SW 1271 (cell line): ENCODE data around the gene QSOX1.
A peak's percentile ranks its signal among the peaks of the same experiment; 100 is the strongest.

ENCODE experiments used
- DNase-seq, 2 experiments: peaks; one replicate each; lab custom pipeline; 2025; lab: John Stamatoyannopoulos, UW

The QSOX1 gene

DNA sequence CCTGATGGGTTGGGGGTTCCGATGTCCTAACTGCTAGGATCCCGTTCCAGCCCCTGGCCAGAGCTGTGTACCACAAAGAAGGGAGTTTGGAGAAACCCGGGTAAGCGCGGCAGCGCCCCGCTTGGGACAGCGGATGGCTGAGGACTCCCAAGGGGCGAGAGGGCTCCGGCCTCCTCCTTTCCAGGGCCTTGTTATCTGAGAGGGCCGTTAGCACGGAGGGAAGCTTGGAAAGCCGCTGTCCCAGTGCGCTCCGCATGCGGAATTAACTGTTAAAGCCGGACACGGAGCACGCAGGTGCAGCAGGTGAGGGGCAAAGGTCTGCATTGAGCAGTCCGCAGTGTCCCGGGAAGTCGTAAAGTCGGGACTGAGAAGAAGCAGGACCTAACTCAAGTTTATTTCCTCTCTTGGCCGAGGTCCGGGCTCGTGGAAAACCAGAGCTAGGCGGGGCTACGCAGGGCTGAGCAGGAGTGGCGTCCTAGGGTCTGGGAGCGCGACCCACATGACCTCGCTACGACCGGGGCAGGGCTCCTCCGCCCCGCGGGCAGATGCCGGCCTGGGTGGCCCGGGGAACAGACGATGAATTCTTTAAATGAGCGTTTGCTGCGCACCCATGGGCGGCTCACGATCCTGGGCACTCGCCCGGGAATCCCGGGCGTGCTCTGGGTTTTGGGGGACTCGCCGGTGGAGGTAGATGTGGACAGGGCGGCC lies 79.9 kb downstream of the QSOX1 start:
- no peak for DNase-seq

DNA sequence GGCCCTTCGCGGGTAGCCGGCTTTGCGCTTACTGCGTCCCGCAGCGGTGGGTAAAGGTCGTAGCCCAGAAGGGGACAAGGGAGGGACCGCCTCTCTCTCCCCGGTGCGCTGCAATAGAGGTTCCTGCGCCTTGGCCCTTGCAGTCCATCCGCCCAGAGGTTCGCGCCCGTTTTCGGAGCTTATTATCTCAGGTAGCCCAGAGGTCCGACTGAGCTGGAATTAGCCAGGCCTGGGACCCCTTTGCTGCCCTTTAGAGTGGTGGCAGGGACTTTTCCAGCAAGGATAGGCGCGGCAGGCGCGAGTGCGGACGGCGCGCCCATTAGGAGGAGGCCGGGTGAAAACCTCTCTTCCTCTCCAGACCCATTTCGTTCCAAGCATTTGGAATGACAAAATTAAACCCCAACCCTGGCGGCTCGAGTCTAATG lies 80.4 kb downstream of the QSOX1 start:
- no peak for DNase-seq

GRCh38 chr1:180235502-180236239 lies 81.0 kb downstream of the QSOX1 start:
- no peak for DNase-seq

DNA sequence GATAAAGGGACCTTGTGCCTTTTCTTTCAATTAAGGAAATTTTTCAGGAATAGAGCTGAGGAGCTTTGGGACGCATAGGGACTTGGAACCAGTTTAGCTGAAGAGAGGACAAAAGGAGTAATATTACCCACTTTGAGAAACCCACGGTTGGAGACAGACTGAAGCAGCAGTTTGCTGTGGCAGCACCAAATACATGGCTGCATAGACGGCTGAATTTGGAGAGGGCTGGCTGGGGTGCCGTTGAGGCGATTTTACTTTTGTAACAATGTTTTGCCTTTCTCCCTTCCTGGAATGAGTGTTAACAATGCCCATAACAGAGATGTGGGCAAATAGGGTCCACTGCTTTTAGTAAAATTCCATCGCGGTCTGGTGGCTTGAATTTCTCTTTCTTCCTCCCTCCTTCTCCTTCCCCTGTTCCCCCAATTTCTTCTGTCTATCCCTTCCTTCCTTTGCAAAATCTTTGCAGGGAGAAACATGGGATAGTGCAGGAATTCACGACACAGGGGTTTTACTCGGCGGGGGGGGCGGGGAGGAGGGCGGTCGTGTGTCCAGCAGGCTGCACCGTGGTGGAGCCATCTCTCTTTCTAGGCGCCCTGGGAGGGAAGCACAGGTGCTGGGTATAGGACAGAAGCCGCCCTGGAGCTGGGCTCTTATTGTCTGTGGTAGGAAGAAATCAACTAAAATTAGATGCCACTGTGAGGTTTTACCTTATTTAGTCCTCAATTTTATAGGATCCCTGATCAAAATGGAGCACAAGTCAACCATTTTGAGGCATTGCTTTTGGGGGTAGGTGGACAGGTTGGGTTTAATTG lies 82.2 kb downstream of the QSOX1 start:
- no peak for DNase-seq

GRCh38 chr1:180237869-180238476 lies 83.3 kb downstream of the QSOX1 start:
- no peak for DNase-seq

DNA sequence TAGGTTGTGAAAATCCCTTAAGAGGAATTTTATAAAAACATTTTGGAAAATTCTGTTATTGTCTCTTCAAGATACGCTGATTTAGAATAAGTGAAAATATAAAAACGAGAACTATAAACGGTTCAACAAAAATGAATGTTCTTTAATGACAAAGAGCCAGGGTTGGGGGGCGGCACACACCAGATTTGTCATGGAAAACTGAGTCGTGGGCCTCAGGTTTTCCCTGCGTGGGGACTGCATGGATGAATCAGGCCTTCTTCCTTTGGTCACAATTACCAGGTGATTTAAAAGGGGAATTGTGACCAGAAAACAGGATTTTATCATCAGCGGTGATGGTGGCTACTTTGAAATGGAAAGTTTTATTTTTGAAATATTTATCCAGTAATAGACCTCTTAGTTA lies 84.0 kb downstream of the QSOX1 start:
- no peak for DNase-seq

- DNase-seq, result no peak
Measured at GRCh38 chr1:180239145-180240096, 84.8 kb downstream of the QSOX1 start.

- DNase-seq, result no peak
Measured at GRCh38 chr1:180241716-180242544, 87.3 kb downstream of the QSOX1 start.

DNA sequence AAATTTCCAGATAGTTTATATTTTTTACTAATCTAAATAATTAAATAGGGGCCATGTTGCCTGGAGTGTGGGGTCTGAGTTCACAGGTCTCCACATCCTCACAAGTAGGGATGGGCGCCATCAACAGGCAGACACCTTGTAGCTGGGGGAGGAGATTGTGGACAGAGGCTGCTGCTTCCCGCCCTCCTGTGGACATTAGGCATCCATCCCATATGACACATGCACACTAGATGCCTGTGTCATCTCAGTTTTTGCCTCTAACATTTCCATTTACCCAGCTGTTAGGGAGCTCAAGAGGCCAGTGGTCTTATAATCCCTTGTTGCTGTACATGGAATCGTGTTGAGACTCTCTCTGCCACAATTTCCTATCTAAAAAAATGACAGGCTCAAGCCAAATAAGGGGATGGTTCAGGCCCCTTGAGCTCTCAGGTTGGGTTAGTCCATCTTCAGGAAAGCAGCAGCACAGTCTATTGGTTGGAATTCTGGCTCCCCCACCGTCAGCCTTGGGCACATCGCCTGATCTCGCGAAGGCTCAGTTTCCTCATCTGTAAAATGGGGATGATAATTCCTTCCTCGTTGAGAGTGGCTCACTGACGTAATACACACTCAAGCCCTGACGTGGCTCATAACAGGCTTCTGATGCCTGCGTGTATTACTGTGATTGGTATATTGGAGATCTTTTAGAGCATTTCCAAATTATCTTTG lies 89.0 kb downstream of the QSOX1 start:
- no peak for DNase-seq

GRCh38 chr1:180244840-180245239 lies 90.2 kb downstream of the QSOX1 start:
- DNase-seq, result no peak

- DNase-seq, result no peak
Measured at GRCh38 chr1:180246579-180246978, 91.9 kb downstream of the QSOX1 start.

GRCh38 chr1:180247061-180247460 lies 92.4 kb downstream of the QSOX1 start:
- no peak for DNase-seq

GRCh38 chr1:180247580-180247979 lies 92.9 kb downstream of the QSOX1 start:
- DNase-seq, result no peak

GRCh38 chr1:180248176-180248575 lies 93.5 kb downstream of the QSOX1 start:
- DNase-seq, result no peak

- no peak for DNase-seq
Measured at GRCh38 chr1:180248731-180249681, 94.3 kb downstream of the QSOX1 start.

GRCh38 chr1:180249725-180250498 lies 95.2 kb downstream of the QSOX1 start:
- DNase-seq, result peak in 1 of 2 experiments; percentile 2

DNA sequence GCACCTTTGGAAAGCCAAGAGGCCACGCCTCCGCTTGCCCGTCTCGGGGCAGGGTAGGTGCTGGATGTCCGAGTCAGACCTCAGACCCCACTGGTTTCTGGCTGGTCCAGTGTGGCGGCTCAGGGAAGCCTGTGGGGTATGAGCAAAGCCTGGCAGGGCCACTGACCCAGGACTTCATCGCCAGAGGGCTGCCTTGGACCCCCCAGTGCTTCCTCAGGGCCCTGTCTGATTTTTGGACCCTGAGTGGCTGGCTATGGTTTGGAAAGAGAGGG lies 95.8 kb downstream of the QSOX1 start:
- no peak for DNase-seq
